Measurements from ENCODE around the gene CCDC33.

Gene CCDC33

DNA sequence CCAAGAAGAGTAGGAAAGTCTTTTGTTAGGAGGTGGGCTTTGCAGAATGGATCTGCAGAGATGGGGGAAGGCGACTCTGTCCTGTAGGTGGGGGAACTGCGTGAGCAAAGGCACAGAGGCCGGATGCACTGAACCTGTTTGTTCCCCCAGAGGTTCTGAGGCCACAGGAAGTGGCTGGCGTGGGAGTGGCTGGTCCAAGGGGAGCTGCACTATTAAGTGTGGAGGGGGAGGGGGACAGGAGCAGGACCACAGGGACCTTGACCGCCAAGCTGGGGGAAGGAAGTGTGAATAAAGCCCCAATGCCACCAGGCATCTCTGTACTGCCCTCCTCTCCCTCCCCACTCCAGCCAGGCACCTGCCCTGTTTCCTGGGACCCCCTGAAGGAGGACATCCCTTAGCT lies 79.5 kb downstream of the CCDC33 start:
- H3K9ac ChIP-seq (ENCODE audit: low read length), result no peak overlapping the region
- H3K79me1 ChIP-seq (replicated peaks; ENCODE audit: low read length, poor library complexity, severe bottlenecking), result no peaks in the 10 kb centered on the region
- no peak overlapping the region for H3K14ac ChIP-seq (ENCODE audit: low read length in 2 of 2)
- H3K4ac ChIP-seq (ENCODE audit: low read depth in 1 of 2, low read length in 2 of 2), result peak overlapping the region in 1 of 2 experiments; percentile 40
- no peak overlapping the region for H2BK15ac ChIP-seq (ENCODE audit: low read depth, poor library complexity, severe bottlenecking)
- H3K36me3 ChIP-seq (ENCODE audit: control insufficient read depth in 1 of 2, insufficient read depth in 2 of 2, low read depth in 1 of 2, low read length in 2 of 2), result no peaks in the 10 kb centered on the region
- no peak overlapping the region for H3K18ac ChIP-seq (ENCODE audit: low read depth in 1 of 2, low read length in 2 of 2)
- no peak overlapping the region for H2BK120ac ChIP-seq (ENCODE audit: low read depth, low read length)
- peak overlapping the region in 1 of 2 experiments; percentile 3 for H2BK12ac ChIP-seq (ENCODE audit: low read length in 2 of 2)
- H3K4me1 ChIP-seq (ENCODE audit: control insufficient read depth, insufficient read depth, low read depth, low read length), result peaks cover 56% of the 10 kb centered on the region
- no peak overlapping the region for H3K23ac ChIP-seq (ENCODE audit: low read length in 2 of 2)
- no peak overlapping the region for H3K27ac ChIP-seq (ENCODE audit: low read length, poor library complexity, severe bottlenecking)
- H3K4me3 ChIP-seq (ENCODE audit: insufficient read depth in 1 of 2, low read depth in 1 of 2, low read length in 2 of 2), result no peak overlapping the region
- H3K4me2 ChIP-seq (ENCODE audit: low read length, poor library complexity, severe bottlenecking), result no peak overlapping the region
- H4K91ac ChIP-seq (ENCODE audit: low read length), result peak overlapping the region; percentile 15
- H2AFZ ChIP-seq (ENCODE audit: low read depth, low read length), result no peak overlapping the region
- no peak overlapping the region for H2BK5ac ChIP-seq (ENCODE audit: low read depth, low read length, poor library complexity, severe bottlenecking)
- 41% methylated on average over 3 of the region's 5 CpGs for WGBS
- DNase-seq, result no peak
- peaks cover 2 to 11% of the 10 kb centered on the region in 2 experiments for H3K27me3 ChIP-seq (ENCODE audit: control insufficient read depth in 1 of 2, insufficient read depth in 1 of 2, low read length in 2 of 2)
- H3K9me3 ChIP-seq (ENCODE audit: control insufficient read depth, low read length), result no peaks in the 10 kb centered on the region
- H4K8ac ChIP-seq (ENCODE audit: low read length), result no peak overlapping the region
- peak overlapping the region; percentile 11 for H2AK5ac ChIP-seq (ENCODE audit: low read length, severe bottlenecking)

DNA sequence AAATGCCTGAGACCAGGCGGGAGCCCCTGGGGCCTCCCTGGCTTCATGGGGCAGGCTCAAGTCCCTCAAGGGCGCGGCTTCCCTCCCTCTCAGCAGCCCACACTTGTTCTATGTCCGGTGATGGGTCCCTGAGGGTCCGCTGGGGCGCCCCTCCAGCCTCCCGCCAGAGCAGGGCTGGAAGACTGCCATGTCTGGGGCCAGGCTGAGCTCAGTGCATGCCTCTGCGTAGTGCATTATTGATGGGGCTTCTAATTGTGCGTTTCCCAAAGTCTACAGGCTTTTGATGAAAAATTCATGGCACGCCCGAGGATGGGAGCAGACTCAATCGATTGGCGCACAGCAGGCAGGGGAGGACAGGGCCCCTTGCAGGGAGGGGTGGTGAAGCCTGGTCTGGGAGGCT lies 80.0 kb downstream of the CCDC33 start:
- Histone ChIP-seq H3K4me2 (ENCODE audit: low read length, poor library complexity, severe bottlenecking) (no peak overlapping the region), H3K23ac (ENCODE audit: low read length in 2 of 2) (no peak overlapping the region), H3K4me3 (ENCODE audit: insufficient read depth in 1 of 2, low read depth in 1 of 2, low read length in 2 of 2) (no peak overlapping the region), H3K18ac (ENCODE audit: low read depth in 1 of 2, low read length in 2 of 2) (peak overlapping the region; percentile 18 to 66), H2AFZ (ENCODE audit: low read depth, low read length) (no peak overlapping the region), H2BK12ac (ENCODE audit: low read length in 2 of 2) (peak overlapping the region; percentile 59 to 85), H2BK120ac (ENCODE audit: low read depth, low read length) (peak overlapping the region; percentile 11), H3K27me3 (ENCODE audit: control insufficient read depth in 1 of 2, insufficient read depth in 1 of 2, low read length in 2 of 2) (peaks cover 0 to 11% of the 10 kb centered on the region in 2 experiments), H3K79me1 (replicated peaks; ENCODE audit: low read length, poor library complexity, severe bottlenecking) (no peaks in the 10 kb centered on the region), H3K14ac (ENCODE audit: low read length in 2 of 2) (no peak overlapping the region), H2BK5ac (ENCODE audit: low read depth, low read length, poor library complexity, severe bottlenecking) (no peak overlapping the region), H3K27ac (ENCODE audit: low read length, poor library complexity, severe bottlenecking) (no peak overlapping the region), H3K9ac (ENCODE audit: low read length) (no peak overlapping the region), H3K9me3 (ENCODE audit: control insufficient read depth, low read length) (no peaks in the 10 kb centered on the region), H3K4ac (ENCODE audit: low read depth in 1 of 2, low read length in 2 of 2) (peak overlapping the region; percentile 40 to 51), H4K8ac (ENCODE audit: low read length) (no peak overlapping the region), H4K91ac (ENCODE audit: low read length) (peak overlapping the region; percentile 85), H3K36me3 (ENCODE audit: control insufficient read depth in 1 of 2, insufficient read depth in 2 of 2, low read depth in 1 of 2, low read length in 2 of 2) (no peaks in the 10 kb centered on the region), H3K4me1 (ENCODE audit: control insufficient read depth, insufficient read depth, low read depth, low read length) (peaks cover 58% of the 10 kb centered on the region), H2AK5ac (ENCODE audit: low read length, severe bottlenecking) (peak overlapping the region; percentile 66), H2BK15ac (ENCODE audit: low read depth, poor library complexity, severe bottlenecking) (peak overlapping the region; percentile 61)
- WGBS, result 89% methylated on average over 13 of the region's 13 CpGs
- DNase-seq, result no peak

DNA sequence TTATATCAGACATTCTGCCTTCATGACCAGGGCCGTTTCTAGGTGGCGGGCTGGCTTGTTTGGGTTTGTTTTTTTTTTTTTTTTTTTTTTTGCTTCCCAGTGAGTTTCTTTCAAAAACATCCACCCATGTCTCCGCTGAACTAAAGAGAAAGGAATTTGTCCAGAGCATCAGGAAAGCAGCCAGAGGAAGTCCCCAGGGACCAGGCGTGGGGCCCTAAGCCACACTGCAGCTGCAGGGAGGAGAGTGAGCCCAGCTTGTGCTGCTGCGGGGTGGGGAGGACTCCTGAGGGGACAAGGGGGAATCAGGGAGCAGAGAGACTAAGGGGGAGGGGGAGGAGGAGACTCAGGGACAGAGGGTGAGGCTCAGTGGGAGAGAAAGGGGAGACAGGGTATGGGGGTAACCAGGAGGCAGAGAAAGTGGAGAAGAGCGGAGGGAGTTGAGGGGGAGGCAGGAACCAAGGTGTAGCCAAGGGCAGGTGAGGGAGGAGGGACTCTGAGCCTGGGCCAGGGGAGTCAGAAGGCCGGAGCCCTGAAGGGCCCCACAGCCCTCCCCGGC lies 81.8 kb downstream of the CCDC33 start:
- Histone ChIP-seq H3K9ac (ENCODE audit: low read length) (peak overlapping the region; percentile 90), H2BK15ac (ENCODE audit: low read depth, poor library complexity, severe bottlenecking) (peak overlapping the region; percentile 55), H2BK12ac (ENCODE audit: low read length in 2 of 2) (peak overlapping the region; percentile 81 to 91), H2BK120ac (ENCODE audit: low read depth, low read length) (peak overlapping the region; percentile 92), H3K27me3 (ENCODE audit: control insufficient read depth in 1 of 2, insufficient read depth in 1 of 2, low read length in 2 of 2) (peaks cover 0 to 1% of the 10 kb centered on the region in 2 experiments), H3K79me1 (replicated peaks; ENCODE audit: low read length, poor library complexity, severe bottlenecking) (no peaks in the 10 kb centered on the region), H3K18ac (ENCODE audit: low read depth in 1 of 2, low read length in 2 of 2) (peak overlapping the region; percentile 81 to 90), H3K36me3 (ENCODE audit: control insufficient read depth in 1 of 2, insufficient read depth in 2 of 2, low read depth in 1 of 2, low read length in 2 of 2) (no peaks in the 10 kb centered on the region), H3K23ac (ENCODE audit: low read length in 2 of 2) (peak overlapping the region in 1 of 2 experiments; percentile 66), H2BK5ac (ENCODE audit: low read depth, low read length, poor library complexity, severe bottlenecking) (peak overlapping the region; percentile 70), H3K14ac (ENCODE audit: low read length in 2 of 2) (peak overlapping the region in 1 of 2 experiments; percentile 86), H3K4me2 (ENCODE audit: low read length, poor library complexity, severe bottlenecking) (peak overlapping the region; percentile 15), H3K9me3 (ENCODE audit: control insufficient read depth, low read length) (no peaks in the 10 kb centered on the region), H4K8ac (ENCODE audit: low read length) (peak overlapping the region; percentile 96), H2AK5ac (ENCODE audit: low read length, severe bottlenecking) (peak overlapping the region; percentile 21), H3K4ac (ENCODE audit: low read depth in 1 of 2, low read length in 2 of 2) (peak overlapping the region; percentile 71 to 75), H3K4me3 (ENCODE audit: insufficient read depth in 1 of 2, low read depth in 1 of 2, low read length in 2 of 2) (peak overlapping the region in 1 of 2 experiments; percentile 43), H3K27ac (ENCODE audit: low read length, poor library complexity, severe bottlenecking) (peak overlapping the region; percentile 86), H4K91ac (ENCODE audit: low read length) (peak overlapping the region; percentile 92), H3K4me1 (ENCODE audit: control insufficient read depth, insufficient read depth, low read depth, low read length) (peaks cover 56% of the 10 kb centered on the region), H2AFZ (ENCODE audit: low read depth, low read length) (no peak overlapping the region)
- DNase-seq, result peak; percentile 97
- WGBS, result 14% methylated on average over 6 of the region's 8 CpGs

DNA sequence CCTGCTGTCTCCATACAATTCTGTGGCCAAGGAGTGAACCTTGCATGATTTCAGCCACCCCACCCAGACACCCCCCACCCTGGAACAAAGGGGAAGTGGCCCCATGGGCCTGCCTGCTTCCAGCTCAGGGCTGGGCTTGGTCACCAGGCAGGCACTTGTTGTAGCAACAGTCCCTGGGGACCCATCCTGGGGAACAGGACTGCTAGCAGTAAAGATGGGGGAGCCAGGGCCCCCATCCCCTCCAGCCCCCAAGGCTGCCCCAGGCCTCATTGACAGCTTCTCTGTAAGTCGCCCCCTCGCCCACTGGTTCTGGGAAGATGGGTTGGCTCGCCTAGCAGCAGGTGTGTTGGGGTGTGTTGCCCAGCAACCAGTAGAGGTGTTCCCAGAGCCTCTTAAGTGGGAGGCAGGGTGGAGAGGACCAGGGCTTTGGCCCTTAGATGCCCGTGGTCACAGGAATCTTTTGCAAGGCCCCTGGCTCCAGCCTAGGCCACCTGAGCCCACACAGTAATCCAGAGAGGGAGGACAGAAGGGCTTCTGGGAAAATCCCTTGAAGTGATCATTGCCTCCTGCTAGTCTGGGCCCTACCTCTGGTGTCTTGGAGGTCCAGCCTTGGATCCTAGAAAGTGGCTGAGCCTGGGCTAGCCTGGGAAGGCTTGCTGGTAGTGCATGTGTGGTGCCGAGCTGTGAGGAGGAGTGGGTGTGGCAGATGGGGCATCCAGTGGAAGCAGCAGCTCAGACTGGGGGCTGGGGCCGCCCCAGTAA lies 82.4 kb downstream of the CCDC33 start:
- peak overlapping the region; percentile 46 for H2AK5ac ChIP-seq (ENCODE audit: low read length, severe bottlenecking)
- H3K23ac ChIP-seq (ENCODE audit: low read length in 2 of 2), result no peak overlapping the region
- WGBS, result 86% methylated on average over 6 of the region's 6 CpGs
- H3K14ac ChIP-seq (ENCODE audit: low read length in 2 of 2), result peak overlapping the region in 1 of 2 experiments; percentile 86
- H3K9ac ChIP-seq (ENCODE audit: low read length), result peak overlapping the region; percentile 90
- H4K8ac ChIP-seq (ENCODE audit: low read length), result peak overlapping the region; percentile 84
- peak overlapping the region; percentile 73 to 91 for H2BK12ac ChIP-seq (ENCODE audit: low read length in 2 of 2)
- H3K79me1 ChIP-seq (replicated peaks; ENCODE audit: low read length, poor library complexity, severe bottlenecking), result no peaks in the 10 kb centered on the region
- H2BK5ac ChIP-seq (ENCODE audit: low read depth, low read length, poor library complexity, severe bottlenecking), result peak overlapping the region; percentile 70
- H3K27ac ChIP-seq (ENCODE audit: low read length, poor library complexity, severe bottlenecking), result peak overlapping the region; percentile 86
- no peaks in the 10 kb centered on the region for H3K27me3 ChIP-seq (ENCODE audit: control insufficient read depth in 1 of 2, insufficient read depth in 1 of 2, low read length in 2 of 2)
- H2BK15ac ChIP-seq (ENCODE audit: low read depth, poor library complexity, severe bottlenecking), result peak overlapping the region; percentile 55
- H3K4me2 ChIP-seq (ENCODE audit: low read length, poor library complexity, severe bottlenecking), result no peak overlapping the region
- H2BK120ac ChIP-seq (ENCODE audit: low read depth, low read length), result peak overlapping the region; percentile 69
- H3K36me3 ChIP-seq (ENCODE audit: control insufficient read depth in 1 of 2, insufficient read depth in 2 of 2, low read depth in 1 of 2, low read length in 2 of 2), result no peaks in the 10 kb centered on the region
- peak overlapping the region; percentile 81 to 83 for H3K18ac ChIP-seq (ENCODE audit: low read depth in 1 of 2, low read length in 2 of 2)
- peak overlapping the region; percentile 71 for H3K4ac ChIP-seq (ENCODE audit: low read depth in 1 of 2, low read length in 2 of 2)
- peaks cover 56% of the 10 kb centered on the region for H3K4me1 ChIP-seq (ENCODE audit: control insufficient read depth, insufficient read depth, low read depth, low read length)
- peak overlapping the region; percentile 92 for H4K91ac ChIP-seq (ENCODE audit: low read length)
- peak; percentile 50 for DNase-seq
- no peak overlapping the region for H3K4me3 ChIP-seq (ENCODE audit: insufficient read depth in 1 of 2, low read depth in 1 of 2, low read length in 2 of 2)
- H2AFZ ChIP-seq (ENCODE audit: low read depth, low read length), result no peak overlapping the region
- no peaks in the 10 kb centered on the region for H3K9me3 ChIP-seq (ENCODE audit: control insufficient read depth, low read length)
